Type B pancreatic cell (in vitro differentiated cells): Measurements from ENCODE around the gene RPS6KB2. TPM values are rescaled to one million over a fixed set of nuclear protein-coding genes. Genes with fewer than 3 reads are reported as not detected.

Source experiments
- DNase-seq: peaks from one replicate; pipeline ENCODE4 v3.0.0; 2021; ENCODE audit warnings: mixed read lengths; ENCODE audit not compliant: unreplicated experiment; ENCODE audit errors: extremely low spot score
- H3K27ac Mint-ChIP-seq: 2 replicates; pipeline ENCODE4 v1.8.0; 2021; ENCODE audit warnings: mild to moderate bottlenecking, mixed read lengths
- H3K27me3 Mint-ChIP-seq: 2 replicates; pipeline ENCODE4 v1.8.0; 2021; ENCODE audit warnings: mixed read lengths
- H3K36me3 Mint-ChIP-seq: 2 replicates; pipeline ENCODE4 v1.8.0; 2021; ENCODE audit warnings: mixed read lengths
- H3K4me1 Mint-ChIP-seq: one replicate; pipeline ENCODE4 v1.8.0; 2021; ENCODE audit warnings: mixed read lengths; ENCODE audit not compliant: unreplicated experiment
- H3K4me3 Mint-ChIP-seq: 2 replicates; pipeline ENCODE4 v1.8.0; 2021; ENCODE audit warnings: mild to moderate bottlenecking, mixed read lengths
- H3K9me3 Mint-ChIP-seq: 2 replicates; pipeline ENCODE4 v1.8.0; 2021; ENCODE audit warnings: mixed read lengths
- total RNA-seq: library from RNA; stranded (reverse); gene quantifications from 2 replicates; pipeline ENCODE4 v1.2.1, GENCODE V29; 2021; ENCODE audit warnings: low replicate concordance
- TF ChIP-seq, protein P1 (sequence below): fragments of 200-600 bp; sonication (generic); conservative IDR thresholded peaks from 2 replicates; pipeline ENCODE4 v1.5.0; 2021; ENCODE audit warnings: antibody characterized with exemption, mild to moderate bottlenecking

RPS6KB2 gene
- total RNA-seq, 1 donor from 2014 or later, result 57.0 TPM

DNA sequence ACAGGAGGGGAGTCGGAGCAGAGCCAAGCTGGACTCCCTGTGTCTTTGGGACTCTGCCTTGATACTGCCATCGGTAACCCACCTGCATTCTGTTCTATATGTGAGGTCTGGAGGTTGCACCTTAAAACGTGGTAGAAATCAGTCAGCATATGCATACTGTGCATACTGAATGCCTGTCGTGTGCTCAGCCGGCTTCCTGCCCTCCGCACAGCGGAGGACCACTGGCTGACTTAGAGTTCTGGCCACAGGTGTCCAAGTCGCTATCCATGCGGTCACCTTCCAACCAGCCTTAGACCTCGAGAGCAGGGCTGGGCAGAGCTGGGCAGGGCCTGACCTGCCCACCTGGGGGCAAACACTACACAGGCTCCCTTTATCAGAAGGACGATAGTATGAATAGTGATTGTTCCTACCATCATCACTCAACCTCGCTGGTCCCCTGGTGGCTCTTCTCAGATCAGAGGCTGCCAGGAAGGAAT is 20.6 kb upstream of the RPS6KB2 start:
- no peaks in the 10 kb centered on the region for H3K36me3 Mint-ChIP-seq
- H3K27me3 Mint-ChIP-seq, result peaks cover 24% of the 10 kb centered on the region
- H3K9me3 Mint-ChIP-seq, result no peaks in the 10 kb centered on the region
- DNase-seq, result no peak
- H3K4me1 Mint-ChIP-seq, result peaks cover 6% of the 10 kb centered on the region
- TF ChIP-seq, protein P1, sequence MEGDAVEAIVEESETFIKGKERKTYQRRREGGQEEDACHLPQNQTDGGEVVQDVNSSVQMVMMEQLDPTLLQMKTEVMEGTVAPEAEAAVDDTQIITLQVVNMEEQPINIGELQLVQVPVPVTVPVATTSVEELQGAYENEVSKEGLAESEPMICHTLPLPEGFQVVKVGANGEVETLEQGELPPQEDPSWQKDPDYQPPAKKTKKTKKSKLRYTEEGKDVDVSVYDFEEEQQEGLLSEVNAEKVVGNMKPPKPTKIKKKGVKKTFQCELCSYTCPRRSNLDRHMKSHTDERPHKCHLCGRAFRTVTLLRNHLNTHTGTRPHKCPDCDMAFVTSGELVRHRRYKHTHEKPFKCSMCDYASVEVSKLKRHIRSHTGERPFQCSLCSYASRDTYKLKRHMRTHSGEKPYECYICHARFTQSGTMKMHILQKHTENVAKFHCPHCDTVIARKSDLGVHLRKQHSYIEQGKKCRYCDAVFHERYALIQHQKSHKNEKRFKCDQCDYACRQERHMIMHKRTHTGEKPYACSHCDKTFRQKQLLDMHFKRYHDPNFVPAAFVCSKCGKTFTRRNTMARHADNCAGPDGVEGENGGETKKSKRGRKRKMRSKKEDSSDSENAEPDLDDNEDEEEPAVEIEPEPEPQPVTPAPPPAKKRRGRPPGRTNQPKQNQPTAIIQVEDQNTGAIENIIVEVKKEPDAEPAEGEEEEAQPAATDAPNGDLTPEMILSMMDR, result no peak
- no peak overlapping the region for H3K27ac Mint-ChIP-seq
- H3K4me3 Mint-ChIP-seq, result no peak overlapping the region

DNA sequence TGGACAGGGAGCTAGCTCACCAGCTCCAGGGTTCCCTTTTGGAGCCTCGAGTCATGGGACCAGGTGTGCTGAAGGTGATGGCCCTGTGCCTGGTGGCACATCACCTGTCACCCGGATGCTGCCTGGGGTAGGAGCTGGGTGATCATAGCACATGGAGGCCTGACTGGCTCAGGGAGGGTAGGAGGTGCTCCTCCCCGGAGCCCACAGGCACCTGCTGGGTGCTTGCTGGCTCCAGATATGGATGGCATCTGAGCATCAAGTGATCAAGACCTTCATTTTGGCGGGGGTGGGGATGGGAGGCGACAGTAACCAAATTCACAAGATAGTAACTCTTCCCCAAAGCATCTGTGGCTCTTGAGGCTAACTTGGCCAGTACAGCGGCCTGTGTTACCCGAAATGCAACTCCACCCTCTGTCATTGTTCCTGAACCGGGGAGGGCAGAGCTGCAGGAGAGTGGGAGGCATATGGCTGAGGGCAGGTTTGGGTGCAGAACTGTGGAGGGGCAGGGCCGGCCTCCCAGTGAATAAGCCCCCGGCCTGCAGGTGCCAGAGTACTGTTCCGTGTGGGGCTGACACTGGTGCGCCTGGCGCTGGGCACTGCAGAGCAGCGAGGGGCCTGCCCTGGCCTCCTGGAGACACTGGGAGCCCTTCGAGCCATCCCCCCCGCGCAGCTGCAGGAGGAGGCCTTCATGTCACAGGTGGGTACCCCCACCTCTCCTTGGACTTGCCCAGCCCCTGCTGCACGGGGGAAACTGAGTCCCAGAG is 19.7 kb upstream of the RPS6KB2 start:
- no peak for DNase-seq
- Mint-ChIP-seq H3K36me3 (no peaks in the 10 kb centered on the region), H3K4me3 (no peak overlapping the region), H3K27ac (no peak overlapping the region), H3K9me3 (no peaks in the 10 kb centered on the region), H3K4me1 (peaks cover 11% of the 10 kb centered on the region), H3K27me3 (peaks cover 33% of the 10 kb centered on the region)
- TF ChIP-seq, protein P1, result no peak

DNA sequence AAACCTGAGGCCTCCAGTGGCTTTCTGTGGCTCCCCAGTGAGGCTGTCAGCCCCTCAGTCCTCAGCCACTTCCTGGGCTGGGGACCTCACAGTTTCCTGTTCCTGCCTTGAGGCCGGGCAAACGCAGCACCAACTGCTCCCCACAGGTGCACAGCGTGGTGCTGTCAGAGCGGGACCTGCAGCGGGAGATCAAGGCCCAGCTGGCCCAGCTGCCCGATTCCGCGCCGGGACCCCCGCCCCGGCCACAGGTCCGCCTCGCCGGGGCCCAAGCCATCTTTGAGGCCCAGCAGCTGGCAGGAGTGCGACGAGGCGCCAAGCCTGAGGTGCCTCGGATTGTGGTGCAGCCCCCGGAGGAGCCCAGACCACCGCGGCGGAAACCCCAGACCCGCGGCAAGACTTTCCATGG is 19.0 kb upstream of the RPS6KB2 start:
- no peak for DNase-seq
- TF ChIP-seq, protein P1, result no peak
- Mint-ChIP-seq H3K36me3 (no peaks in the 10 kb centered on the region), H3K27ac (no peak overlapping the region), H3K27me3 (peaks cover 39% of the 10 kb centered on the region), H3K4me1 (peaks cover 11% of the 10 kb centered on the region), H3K9me3 (no peaks in the 10 kb centered on the region), H3K4me3 (no peak overlapping the region)

DNA sequence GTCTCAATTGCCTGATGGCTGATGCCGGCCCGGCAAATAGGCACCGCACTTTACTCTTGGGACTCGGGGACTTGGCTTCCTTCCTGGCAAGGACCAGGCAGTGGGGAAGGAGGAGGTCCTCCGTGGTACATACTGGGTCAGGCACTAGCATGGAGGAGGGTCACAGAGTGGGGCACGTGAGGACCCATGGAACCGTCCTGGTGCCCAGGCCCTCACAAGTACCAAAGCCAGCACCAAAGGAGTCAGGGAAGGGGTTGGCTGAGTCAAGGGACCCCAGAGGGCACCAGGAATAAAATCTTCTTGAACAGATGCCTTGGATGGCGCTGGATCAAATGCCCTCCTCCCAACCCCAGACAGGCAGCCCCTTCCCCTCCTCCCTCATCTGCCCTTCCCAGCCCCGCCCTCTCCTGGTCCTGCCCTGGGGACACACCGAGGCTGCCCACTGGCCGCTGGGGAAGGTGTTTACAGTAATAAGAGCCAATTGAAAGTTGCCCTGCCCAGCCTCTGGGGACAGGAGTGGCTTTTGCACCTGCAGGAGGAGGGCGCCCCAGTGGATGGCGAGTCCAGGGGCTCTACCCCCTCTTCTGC is 18.4 kb upstream of the RPS6KB2 start:
- no peak for DNase-seq
- no peak overlapping the region for H3K27ac Mint-ChIP-seq
- peaks cover 43% of the 10 kb centered on the region for H3K27me3 Mint-ChIP-seq
- peaks cover 11% of the 10 kb centered on the region for H3K4me1 Mint-ChIP-seq
- H3K36me3 Mint-ChIP-seq, result no peaks in the 10 kb centered on the region
- TF ChIP-seq, protein P1, result no peak
- no peaks in the 10 kb centered on the region for H3K9me3 Mint-ChIP-seq
- no peak overlapping the region for H3K4me3 Mint-ChIP-seq

DNA sequence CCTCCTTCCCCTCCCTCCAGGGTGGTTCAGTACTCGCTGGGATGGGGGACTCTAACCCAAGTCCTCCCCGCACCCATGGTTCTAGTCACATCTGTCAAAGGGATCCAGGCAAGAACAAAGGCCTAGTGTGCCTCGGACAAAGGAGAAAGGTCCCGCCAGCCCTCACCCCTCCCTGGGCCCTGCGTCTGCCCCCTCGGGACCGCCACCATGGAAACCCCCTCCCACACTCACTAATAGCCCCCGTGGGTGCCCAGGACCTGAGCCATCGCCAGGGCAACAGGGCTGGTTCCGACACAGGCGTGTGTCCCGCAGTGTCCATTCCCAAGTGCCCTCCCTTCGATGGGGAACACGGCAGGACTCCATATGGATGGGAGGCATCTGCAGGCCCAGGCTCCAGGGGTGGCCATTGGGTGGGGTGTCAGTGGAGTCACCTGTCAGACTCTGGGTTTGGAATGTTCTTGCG is 17.9 kb upstream of the RPS6KB2 start:
- DNase-seq, result no peak
- Mint-ChIP-seq H3K4me3 (no peak overlapping the region), H3K27ac (no peak overlapping the region), H3K27me3 (peaks cover 47% of the 10 kb centered on the region), H3K9me3 (no peaks in the 10 kb centered on the region), H3K36me3 (no peaks in the 10 kb centered on the region), H3K4me1 (peaks cover 11% of the 10 kb centered on the region)
- TF ChIP-seq, protein P1, result no peak
